Ammon's horn (tissue), 1 donor: ENCODE data around the gene CELSR3.

Experiments
- DNase-seq: peaks from one replicate; pipeline ENCODE4 v3.0.0-alpha.2; 2016; ENCODE audit warnings: low spot score

The CELSR3 gene

DNA sequence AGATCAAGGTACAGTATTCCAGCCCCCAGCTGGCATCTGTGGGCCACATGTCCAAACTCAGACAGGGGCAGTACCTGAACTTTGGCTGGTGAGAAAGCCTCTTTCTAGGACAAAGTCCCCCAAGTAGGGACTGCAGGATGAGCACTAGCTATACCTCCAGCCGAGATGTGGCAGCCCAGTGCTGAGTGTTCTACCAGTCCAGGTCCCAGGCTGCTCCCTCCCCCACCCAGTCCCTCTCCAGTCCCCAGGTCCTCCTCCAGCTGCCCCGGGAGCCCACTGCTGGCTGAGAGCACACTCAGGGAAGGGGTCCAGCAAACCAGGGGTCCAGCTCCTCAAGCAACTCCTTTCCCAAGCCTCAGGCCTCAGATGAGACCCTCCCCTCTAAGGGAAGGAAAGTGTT, 28.9 kb downstream of the CELSR3 start:
- DNase-seq: no peak

DNA sequence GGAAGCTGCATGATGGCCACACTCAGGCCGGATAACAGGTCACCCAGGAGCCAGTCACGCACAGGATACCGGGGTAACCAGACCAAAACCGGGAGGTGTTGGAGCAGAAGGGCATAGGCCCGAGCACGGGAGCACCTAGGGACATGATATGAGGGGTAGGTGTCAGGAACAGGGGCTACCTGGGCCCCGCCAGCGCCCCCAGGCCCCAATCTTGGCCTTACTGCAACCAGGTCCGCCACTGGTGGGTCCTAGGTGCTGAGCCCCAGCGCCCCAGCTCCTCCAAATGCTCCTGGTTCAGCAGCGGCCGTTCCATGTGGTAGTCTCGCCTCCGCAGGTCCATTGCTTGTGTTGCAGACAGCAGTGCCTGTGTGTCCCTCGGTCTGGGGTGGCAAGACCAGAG, 29.4 kb downstream of the CELSR3 start:
- no peak for DNase-seq

DNA sequence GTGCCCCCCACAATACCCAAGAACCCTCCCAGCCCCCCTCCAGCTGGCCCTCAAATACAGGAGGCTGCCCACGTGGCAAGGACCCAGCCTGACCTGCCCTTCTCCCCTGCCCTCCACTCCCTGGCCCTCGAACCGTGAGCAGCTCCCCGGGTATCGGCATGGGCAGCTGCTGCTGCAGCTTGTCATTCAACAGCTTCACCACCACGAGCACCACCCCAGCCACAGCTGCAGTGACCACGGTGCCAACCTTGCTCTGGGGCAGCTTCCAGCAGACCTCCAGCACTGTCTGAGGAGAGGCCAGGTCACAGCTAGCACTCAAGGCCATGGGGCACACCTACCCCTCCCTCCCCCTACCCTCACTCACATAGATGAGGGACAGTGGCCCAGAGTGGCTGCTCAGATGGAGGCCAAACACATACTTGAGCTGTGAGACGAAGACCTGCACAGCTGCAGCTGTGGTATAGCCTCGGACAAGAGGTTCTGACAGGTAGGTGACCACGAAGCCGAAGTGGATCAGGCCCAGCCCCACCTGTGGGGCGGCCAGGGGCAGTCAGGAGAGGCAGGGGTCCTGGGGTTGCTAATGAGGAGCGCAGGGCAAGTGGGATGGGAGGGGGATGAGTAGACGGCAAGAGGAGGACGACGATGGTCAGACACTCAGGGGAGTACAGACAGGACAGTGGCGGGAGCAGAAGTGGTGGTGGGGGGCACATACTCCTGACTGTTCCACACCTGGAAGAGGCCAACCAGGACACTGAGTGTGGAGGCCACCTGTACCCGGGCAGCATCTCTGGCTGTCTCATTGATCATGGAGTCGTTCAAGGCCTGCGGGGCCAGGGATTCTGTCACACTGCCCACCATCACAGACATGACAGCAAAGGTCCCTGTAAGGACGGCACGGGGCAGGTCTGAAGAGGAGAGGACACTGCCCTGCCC, 30.9 kb downstream of the CELSR3 start:
- no peak for DNase-seq

DNA sequence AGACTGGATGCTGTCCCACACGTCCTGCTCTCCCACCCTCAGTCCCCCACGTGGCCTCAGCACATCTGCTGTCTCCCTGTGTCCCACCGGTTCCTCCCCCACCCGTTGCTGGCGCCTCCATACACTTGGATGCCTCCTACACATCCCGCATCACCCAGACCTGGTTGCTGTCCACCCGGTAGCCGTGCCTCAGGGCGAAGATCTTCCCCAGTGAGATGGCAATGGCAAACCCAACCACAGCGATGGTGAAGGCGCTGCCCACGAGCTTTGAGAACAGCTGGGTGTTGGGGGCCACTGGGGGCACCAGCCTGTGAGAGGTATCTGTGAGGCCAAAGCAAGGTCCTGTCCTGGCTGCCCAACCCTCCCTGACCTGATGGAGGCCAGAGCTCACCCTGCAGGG, 31.9 kb downstream of the CELSR3 start:
- no peak for DNase-seq

DNA sequence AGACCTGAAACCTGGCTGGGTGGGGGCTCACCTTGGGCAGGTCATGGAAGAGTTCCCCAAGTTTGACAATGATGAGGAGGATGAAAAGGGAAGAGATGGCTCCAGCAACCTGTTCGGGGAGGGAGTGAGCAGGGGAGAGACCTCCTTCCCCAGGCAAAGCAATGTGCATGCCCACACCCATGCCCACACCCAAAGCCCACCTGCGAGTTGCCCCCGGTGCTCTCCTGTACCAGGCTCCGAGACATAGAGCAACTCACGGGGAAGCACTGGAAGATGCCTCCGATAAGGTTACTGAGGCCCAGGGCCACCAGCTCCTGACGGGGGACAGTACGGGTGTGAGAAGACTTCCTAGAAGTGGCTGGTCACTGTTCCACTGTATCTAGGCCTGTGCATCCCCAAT, 32.3 kb downstream of the CELSR3 start:
- no peak for DNase-seq

DNA sequence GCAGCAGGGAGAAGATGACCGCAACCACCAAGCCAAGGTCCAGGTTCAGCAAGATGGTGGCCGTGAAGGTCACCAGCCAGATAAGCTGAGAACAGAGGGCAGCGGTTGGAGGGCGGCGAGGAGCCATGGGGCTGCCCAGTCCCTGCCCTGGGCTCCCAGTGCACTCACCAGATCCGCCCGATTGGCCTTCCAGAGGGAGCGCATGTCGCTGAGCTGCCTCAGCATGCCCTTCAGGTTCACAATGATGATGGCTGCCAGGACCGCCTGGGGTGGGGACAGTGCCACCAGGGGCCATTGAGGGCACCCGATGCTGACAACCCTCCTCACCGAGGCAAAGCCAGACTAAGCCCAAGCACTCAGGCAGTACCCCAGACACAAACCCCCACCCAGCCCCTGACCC, 32.8 kb downstream of the CELSR3 start:
- DNase-seq: no peak

DNA sequence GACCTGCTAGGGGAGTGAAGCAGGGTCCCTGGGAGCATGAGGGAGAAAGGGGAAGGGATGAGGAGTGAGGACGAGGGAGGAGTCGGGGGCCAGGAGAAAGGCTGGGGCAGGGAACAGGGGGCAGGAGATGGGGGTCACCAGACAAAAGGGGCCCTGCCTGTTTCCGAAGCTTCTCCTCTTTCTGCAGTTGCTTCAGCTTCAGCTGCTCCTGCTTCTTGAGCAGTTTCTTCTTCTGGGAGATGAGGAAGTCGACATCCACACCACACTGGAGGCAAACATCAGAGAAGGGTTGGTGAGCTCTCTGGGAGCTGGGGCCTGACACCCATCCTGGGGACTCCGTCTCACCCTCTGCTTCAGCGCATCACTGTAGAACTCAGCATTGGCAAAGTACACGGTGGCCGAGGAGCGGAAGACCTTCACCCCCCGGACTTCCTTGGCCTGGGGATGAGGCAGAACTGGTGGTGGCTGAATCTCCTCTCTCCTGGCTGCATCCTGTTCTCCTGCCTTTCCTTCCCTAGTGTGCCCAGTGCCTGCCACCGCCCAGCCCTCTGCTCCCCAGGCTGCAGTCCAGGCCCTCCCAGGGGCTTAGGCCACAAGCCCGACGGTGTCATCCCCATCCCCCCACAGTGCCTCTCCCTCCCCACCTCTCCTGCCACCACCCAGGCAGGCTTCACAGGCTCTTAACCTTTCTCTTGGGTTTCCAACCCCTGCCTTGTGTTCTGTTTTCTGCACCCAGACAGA, 34.2 kb downstream of the CELSR3 start:
- DNase-seq: no peak

DNA sequence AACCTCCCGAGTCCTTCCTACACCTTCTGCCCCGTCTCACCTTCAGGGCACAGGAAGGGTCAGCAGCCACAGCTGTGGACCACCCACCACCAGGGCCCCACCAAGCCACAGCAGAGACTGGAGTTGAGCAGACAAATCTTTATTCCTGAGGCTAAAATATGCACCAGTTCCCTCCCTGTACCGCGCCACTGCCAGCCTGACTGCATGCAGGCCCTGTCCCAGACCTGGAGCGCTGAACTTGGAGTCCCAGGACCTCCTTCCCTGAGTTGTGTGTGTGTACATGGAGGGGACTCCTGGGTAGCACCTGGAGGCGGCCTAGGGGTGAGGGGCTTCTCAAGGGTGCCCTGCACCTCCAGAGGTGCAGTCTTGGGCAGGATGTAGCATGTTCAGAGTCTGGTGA, 37.1 kb downstream of the CELSR3 start:
- DNase-seq: no peak

DNA sequence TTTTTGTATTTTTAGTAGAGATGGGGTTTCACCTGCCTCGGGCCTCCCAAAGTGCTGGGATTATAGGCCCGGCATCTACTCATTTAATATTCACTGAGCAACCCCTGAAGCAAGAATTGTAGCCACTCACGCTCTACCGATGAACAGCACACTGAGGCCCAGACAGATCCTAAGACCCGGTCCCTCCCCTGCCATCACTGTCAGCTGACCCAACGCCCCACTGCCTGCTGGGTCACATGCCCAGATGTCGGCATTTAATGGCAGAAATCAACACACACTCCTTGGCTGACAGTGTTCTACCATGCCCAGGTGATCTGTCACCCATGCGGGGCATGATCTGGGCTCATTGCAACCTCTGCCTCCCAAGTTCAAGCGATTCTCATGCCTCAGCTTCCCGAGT, 37.9 kb downstream of the CELSR3 start:
- no peak for DNase-seq

DNA sequence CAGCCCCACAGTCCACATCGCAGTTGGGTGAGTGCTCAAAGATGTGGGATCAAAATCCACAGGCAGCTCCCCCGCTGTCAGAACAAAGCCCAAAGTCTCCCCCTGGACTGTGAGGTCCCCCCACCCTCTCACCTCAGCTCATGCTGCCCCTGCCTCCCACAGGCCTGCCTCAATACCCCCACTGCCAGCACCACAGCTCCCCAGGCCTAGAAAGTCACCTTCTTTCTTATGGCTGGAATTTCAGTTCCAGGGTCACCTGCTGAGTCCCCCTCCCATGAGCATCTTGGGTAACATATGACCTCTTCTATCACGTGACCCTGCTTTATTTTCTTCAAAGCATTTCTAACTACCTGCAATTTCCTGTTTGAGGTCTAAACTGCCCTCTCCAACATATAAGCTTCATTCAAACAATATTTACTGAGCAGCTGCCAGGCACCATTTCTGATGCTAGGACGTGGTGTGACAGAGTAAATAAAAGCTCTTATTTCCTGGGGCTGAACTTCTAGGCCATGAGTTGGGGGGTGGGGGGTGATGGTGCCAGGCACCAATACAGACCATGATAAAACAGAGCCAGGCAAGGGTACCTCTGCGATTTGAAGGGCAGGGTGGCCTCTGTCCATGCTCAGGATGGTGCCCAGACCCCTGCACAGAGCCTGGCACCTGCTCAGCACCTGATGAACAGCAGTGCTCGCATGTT, 38.7 kb downstream of the CELSR3 start:
- DNase-seq: no peak

DNA sequence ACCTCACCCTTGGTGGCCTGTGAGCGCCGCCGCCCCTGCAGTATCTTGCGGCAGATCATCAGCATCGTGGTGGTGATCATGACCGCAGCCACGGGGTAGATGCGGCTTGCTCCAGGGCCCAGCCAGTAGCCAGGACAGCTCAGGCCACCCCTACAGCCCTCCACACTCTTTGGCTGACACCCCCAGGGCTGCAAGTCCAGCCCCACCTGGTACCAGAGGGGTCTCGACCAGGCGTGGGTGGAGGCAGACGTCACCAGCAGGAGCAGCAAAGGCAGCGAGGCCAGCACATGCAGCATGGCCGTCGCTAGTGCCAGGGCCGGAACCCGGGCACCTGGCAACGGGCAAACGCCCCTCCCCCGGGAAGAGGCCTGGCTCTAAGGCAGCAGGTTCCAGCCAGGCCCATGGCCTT, 41.2 kb downstream of the CELSR3 start, which contains the start of gene TMEM89:
TSS of gene TMEM89 (minus strand) at position 309 of the 409 bp plus-strand sequence. CDS start at position 296, 13 bp downstream.
- no peak for DNase-seq

DNA sequence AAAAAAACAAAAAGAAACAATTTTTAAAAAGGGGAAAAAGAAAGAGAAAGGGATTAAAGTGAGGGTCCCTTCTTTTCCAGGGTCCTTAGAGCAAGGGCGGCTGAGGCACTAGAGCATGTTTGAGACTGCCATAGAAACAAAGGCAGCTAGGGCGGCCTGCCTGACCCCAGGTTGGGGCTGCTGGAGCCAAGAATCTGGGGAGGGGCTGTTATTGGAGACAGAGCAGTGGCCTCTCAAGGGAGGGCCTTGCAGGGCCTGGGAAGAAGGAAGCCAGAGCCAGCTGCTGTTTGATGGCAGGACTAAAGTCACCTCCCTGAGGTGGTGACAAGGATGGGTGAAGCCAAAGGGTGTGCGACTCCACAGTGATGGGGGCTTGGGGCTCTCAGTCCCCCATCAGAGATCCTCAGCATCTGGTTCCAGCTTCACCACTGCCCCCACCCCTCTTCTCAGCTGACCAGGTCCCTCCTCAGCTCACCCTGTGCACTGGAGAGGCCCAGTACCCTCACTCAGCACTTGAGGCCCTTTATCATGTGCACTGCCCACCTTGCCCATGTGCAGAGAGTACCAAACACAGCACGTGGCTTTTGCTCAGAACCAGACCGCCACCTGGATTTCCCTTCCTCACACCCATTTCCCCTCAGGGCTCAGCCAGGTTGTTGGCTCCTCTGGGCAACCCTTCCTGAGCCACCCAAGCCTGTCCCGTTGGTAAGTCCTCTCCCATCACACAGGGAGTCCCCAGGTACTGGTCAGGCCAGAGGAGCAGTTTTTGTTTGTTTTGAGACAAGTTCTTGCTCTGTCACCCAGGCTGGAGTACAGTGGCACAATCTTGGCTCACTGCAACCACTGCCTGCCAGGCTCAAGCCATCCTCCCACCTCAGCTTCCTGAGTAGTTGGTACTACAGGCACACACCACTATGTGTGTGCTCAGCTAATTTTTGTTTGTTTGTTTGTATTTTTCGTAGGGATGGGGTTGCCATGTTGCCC, 42.9 kb downstream of the CELSR3 start:
- DNase-seq: no peak

DNA sequence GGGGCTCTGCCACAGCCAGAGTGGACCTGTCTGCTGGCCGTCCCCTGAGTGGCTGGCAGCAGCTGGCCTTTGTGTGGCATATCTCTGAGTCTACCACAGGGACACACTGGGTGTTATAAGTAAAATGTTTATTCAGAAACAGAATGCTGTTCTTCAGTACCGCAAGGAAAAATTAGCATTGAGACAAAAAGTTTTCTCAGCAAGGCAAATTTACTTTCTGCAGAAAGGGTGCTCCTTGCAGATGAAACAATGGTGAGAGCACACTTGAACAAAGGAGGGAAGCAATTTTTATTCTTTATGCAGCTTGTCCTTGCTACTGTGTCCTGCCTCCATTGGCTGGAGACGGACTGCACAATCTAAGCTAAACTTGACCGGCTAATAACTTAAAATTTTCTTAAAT, 45.1 kb downstream of the CELSR3 start:
- DNase-seq: no peak

DNA sequence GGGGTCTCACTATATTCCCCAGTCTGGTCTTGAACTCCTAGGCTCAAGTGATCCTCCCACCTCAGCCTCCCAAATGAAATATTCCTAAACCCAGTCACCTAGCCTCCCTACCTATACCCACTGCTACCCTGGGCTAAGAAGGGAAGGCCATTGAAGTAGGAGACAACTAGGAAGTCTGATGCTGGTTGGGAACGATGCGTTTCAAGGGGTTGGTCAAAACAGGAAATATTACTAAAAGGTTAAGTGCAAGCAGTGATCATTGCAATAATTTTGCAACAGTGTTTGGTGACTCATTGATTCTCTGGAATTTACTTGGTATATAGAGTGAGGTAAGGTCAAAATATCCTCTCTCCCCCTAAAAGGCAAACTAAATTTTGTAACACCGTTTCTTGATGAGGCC, 48.6 kb downstream of the CELSR3 start:
- no peak for DNase-seq

DNA sequence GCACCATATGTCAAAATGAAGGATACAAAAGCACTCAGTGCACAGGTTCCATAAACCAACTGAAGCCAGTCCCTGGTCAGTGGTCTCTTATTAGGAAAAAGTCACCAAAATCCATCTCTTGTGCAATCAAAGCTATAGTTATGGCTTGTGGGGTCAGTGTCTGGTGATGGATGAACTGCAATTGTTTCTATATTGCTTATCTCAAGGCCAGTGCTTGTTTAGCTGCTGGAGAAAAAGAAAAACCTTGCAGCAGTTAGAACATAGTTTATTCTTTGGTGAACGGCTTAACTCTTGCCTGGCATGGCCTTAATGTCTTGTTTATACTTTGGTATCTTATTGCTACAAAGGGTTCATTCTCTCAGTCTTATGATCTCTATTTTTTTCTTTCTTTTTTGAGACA, 50.4 kb downstream of the CELSR3 start:
- no peak for DNase-seq

DNA sequence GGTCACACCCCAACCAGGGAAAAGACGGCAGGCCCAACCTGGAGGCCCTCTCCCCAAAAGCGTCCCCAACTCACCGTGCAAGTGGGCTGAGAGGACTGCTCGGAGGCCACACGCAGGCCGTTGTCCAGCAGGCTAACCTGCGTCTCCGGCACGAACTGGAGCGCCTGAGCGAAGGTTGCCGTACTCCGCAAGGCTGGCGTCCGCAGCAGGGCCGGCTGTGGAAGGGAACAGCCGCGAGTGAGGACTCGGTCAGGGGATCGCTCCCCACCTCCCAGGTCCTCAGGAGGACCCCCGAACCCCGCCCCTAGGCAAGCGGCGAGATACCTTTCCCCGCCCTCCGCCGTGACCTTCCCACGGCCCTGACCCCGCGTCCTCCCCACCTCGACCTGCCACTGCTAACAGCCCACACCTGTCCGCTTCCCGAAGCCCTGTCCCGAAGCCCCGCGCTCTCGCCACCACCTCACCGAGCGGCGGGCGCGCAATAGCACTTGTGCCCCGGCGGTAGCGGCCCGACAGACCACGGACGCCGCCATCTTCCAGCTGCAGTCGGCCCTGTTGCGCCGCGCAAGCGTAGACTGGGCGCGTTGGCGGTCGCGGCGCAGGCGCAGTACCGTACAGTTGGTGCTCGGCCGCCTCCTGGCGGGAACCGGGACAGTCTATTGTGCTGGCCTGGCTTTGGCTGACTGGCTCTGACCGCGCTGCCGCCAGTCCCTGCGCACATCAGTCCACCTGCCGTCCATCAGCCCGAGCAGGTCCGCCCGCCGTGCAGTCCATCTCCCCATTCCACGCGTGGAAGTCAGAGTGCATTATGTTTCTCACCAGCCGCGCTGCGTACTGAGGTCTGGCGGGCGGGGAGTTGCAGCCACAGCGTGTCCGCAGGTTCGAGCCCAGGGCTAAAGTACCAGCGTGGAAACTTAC, 53.3 kb downstream of the CELSR3 start, which contains the start of gene UQCRC1:
TSS of gene UQCRC1 (minus strand) at position 559 of the 918 bp plus-strand sequence. CDS start at position 533, 26 bp downstream.
- DNase-seq: peak; percentile 95

DNA sequence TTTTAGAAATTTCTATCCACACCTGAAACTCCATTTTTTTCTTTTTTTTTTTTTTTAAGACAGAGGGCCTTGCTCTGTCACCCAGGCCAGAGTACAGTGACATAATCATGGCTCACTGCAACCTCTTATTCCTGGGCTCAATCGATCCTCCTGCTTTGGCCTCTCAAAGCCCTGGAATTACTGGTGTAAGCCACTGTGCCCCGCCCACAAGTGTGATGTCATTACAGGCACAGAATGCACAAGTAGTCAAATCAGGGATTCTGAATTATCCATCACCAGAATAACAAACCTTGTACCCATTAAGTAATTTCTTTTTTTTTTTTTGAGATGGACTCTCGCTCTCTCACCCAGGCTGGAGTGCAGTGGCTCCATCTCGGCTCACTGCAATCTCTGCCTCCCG, 55.2 kb downstream of the CELSR3 start:
- DNase-seq: no peak

DNA sequence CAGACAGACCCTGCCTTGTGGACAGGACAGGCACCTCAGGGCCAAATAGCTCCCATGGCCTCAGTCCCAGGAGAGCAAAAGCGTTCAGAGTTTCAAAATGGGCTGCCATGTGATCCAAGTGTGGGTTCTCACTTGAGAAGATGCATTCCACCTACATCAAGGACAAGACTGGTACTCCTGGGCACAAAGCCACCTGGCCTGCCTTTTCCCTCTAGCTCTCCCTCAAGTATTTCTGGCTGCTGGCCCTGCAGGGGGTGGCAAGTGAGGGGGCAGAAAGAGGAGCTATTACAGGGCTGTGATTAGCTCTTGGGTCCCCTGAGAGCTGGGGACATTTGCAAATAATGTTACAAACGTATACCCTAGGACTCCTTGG, 61.1 kb downstream of the CELSR3 start:
- no peak for DNase-seq

DNA sequence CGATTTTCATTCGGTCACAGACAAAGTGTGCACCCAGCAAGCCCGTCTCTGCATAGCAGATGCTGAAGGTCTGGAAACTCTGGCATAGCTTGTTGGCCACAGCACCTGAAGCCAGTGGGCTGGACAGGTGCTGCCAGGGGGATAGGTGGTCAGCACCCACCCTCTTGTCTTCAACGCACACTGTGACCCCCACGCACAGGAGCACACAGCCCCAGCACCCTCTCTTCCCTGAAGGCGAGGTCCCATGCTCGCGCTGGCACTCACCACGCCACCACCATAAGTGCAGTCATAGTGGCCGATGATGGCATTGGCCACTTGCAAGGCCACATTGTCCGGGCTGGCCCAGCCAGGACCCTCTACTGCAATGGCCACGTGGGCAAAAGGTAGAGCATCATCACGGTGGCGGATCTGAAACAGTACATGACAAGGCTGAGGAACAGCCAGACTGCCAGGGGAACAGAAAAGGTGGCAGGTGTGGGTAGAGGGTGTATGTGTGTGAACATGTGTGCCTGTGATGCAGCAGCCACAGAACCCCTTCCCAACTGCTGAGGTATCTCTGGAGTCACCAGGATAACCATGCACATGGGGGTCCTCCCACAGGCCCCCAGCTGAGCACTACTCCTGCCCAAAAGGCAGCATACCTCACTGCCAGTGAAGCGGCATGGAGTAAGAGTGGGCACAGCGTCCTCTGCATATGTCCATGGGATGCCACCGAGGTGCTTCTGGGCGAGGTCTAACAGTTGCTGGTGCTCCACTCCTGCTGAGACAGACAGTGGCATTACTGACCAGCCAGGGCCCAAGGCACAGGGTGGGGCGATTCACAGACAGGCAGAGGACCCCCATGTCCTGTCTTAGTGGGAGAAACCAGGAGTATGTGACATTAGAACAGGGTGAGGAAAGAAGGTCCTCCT, 61.7 kb downstream of the CELSR3 start:
- DNase-seq: no peak
